Amniotic epithelial cell (primary cell): ENCODE measurements around the gene ZMYND19.
"Not testable (repeated sequence)": the region's sequence is repeated elsewhere in the genome, so short reads cannot be mapped to it uniquely, and the experiment has no call there.

Experiments
- DNase-seq: peaks from one replicate; pipeline ENCODE4 v3.0.0-alpha.2; 2010; ENCODE audit warnings: low read depth

The ZMYND19 gene

GRCh38 chr9:137614631-137615386 is 24.5 kb upstream of the ZMYND19 start:
- no peak for DNase-seq

DNA sequence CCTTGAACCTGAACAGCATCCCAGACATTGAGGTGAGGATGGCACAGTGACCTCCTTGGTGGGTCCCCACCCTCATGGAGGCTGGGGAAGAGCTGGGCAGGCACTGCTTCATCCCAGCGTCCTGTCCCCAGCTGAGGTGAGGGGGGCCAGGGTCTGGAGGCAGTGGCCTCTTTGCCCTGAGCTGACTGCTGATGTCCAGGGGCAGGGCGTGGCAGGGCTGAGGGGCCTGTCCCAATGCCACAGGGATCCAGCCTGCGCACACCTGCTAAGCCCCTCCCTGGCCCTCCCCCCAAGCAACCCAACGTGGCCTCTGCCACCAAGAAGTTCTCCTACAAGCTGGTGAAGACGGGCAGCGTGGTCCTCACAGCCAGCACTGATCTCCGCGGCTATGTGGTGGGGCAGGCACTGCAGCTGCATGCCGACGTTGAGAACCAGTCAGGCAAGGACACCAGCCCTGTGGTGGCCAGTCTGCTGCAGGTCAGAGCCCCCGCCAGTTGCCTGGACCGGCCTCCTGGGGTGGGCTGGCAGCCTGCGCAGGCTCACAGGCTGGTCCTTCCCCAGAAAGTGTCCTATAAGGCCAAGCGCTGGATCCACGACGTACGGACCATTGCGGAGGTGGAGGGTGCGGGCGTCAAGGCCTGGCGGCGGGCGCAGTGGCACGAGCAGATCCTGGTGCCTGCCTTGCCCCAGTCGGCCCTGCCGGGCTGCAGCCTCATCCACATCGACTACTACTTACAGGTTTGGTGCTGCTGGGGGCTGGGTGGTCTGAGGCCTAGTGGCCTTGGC is 23.6 kb upstream of the ZMYND19 start:
- DNase-seq = no peak

DNA sequence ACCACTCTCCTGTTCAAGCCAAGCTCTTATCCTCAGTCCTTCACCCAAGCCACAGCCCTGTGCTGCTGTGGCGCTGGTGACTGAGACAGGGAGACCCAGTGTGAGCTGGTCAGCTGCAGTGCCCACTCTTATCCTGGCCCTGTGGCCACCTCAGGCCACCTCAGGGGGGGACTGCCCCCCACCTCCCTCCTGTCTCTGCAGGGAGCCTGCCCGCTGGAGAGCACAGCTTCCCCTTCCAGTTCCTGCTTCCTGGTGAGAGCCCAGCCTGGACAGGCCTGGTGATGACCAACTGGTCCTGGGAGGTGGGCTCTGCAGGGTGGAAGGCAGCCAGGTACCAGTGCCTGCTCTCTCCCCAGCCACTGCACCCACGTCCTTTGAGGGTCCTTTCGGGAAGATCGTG is 22.9 kb upstream of the ZMYND19 start:
- no peak for DNase-seq

DNA sequence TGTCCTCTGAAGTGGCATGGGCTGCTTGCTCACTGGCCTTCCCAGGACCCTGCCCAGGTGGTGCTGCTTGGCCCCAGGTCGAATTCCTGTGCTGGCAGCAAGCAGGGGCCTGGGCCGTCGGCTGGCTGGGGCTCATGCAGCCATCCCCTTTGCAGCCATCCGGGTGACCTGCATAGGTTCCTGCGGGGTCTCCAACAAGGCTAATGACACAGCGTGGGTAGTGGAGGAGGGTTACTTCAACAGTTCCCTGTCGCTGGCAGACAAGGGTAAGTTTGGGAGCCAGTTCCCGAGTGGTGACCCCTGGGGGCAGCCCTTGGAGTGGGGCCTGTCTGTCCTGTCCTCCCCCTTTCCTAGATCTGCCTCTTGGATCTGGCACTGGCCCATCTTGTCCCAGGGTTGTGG is 22.4 kb upstream of the ZMYND19 start:
- DNase-seq = no peak

GRCh38 chr9:137611623-137612609 is 21.6 kb upstream of the ZMYND19 start:
- peak; percentile 78 for DNase-seq

- DNase-seq = no peak
Measured at GRCh38 chr9:137610944-137611343, 20.6 kb upstream of the ZMYND19 start.

DNA sequence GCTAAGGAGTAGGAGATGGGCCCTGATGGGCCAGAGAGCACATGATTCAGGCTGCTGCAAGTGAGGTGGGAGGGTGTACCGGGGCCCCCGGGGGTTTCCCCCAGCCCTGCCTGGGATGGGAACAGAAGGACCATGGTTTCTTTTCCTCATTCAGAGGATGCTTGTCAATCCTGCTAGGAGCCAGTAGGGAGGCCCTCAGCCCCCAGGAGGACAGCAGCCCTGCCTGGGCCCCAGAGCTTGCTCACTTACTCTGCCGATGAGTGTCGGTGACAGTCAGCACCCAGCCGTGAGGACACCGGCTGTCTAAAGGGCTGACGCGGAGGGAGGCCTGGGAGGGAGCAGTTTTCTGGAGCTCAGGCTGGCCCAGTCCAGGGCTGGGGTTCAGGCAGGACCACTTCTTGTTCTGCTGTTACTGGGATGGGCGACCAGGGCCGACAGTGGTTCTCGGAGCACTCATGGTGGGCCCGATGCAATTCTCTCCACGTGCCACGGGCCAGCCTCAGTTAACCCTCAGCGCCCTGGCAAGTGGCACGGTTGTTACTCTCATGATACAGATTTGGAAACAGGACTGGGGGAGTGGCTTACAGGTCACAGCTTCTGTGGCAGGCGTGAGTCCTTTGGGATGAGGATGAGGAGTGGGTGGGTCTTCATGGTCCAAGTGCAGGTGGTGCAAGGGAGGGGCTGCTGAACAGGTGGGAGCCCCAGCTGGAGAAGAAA is 17.0 kb upstream of the ZMYND19 start:
- DNase-seq = no peak

DNA sequence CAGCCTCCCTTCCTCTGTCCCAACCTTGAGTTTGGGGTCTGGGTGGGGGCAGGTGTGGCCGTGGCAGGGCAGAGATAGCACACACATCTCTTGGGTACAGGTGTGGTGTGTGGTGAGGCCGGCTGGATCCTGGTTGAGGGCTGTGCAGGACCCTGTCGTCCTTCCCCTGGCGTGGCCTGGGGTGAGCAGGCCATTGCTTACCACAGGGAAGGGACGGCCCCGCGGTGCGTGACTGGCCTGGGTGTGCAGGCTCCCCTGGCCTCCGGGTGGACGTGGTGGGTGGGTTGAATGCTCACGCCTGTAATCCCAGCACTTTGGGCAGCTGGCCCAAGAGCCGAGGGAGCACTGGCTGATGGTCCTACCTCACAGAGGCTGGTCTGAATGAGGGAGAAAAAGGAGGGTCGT is 16.4 kb upstream of the ZMYND19 start:
- no peak for DNase-seq

DNA sequence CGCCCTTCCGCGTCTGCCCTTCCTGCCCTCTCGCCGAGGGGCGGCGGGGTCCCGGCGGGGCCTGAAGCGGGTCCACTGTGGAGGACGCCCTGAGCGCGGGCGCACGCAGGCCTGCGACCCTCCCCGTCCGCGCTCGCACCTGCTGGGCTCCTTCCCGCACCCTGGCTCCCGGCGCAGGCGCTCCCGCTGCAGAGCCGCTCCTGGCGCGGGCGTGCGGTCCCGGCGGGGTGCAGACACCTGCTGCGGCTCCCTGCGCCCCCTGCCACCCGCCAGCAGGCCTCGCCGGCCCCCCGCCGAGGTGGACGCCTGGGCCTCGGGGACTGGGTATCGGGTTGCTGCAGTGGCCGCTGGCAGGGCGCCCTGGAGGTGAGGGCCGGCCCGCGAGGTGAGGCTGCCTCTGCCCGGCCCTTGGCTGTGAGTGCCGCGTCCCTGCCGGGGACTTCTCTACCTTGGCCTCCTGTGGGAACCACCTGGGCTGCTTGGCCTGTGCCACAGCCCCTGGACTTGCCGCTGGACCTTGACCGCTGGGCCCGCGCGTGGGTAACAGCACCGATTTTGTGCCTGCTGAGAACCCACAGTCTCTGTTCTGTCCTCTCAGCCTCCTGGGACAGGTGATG is 15.8 kb upstream of the ZMYND19 start:
- DNase-seq = no peak

GRCh38 chr9:137605121-137606004 is 15.1 kb upstream of the ZMYND19 start, which contains the start of gene ARRDC1:
Gene ARRDC1, plus strand, starts transcription at chr9:137605686. Its CDS starts 32 bp downstream, at chr9:137605718.
- DNase-seq = peak; percentile 70

- no peak for DNase-seq
Measured at GRCh38 chr9:137604345-137605086, 14.2 kb upstream of the ZMYND19 start.

DNA sequence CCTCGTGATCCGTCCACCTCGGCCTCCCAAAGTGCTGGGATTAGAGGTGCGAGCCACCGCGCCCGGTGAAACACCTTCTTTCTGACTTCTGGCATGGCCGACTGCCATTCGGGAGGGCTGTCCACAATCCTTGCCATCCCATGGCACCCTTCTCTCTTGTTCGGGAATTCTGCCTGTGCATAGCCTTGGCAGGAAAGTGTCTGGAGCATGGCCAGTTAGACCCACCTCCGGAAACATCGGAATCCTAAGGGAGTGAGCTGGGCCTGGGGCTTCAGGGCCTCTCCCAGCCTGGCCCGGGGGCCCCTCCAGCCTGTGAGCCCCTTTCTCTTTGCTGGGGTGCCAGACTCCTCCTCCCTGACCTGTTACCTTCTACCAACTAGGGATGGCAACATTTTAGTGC is 13.6 kb upstream of the ZMYND19 start:
- no peak for DNase-seq

DNA sequence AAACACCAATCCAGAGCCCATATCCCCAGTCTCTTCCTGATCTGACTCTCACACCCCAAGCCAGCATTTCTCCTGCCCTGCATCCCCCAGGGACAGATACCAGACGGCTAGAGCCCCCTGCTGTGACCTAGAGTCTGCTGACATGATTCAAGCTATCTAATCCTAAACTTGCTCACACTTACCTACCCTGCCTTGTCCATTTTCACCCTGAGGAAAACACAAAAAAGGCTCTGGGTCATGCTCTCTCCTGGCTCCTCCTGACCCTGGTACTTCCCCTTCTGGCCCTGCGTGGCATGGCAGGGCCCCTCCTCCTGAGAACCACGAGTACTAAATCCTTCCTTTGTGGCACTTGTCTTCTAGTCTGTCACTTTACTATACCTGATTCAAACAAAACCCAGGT is 12.3 kb upstream of the ZMYND19 start:
- no peak for DNase-seq

- DNase-seq = no peak
Measured at GRCh38 chr9:137598943-137599342, 8.6 kb upstream of the ZMYND19 start.

DNA sequence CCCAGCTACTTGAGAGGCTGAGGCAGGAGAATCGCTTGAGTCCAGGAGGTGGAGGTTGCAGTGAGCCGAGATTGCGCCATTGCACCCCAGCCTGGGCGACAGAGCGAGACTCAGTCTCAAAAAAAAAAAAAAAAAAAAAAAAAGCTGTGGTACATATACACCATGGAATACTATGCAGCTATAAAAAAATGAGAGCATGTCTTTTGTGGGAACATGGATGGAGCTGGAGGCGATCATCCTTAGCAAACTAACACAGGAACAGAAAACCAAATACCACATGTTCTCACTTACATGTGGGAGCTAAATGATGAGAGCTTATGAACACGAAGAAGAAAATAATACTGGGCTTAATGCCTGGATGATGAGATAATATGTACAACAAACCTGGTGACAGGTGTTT is 6.3 kb upstream of the ZMYND19 start:
- not testable (repeated sequence) for DNase-seq

DNA sequence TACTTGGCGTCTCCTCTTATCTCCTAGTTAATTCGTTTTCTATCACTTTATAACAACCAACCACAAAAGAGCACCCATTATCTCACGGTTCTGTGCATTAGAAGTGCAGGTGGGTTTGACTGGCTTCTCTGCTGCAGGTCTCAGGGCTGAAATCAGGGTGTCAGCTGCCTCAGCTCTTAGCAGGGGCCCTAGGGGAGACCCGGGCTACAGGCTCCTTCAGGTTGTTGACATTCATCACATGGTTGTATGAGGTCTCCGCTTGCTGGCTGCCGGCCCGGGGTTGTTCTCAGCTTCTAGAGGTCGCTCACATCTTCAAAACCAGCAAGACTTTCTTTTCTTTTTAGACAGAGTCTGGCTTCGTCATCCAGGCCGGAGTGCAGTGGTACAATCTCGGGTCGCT is 2.9 kb upstream of the ZMYND19 start:
- DNase-seq = no peak

- DNase-seq = no peak
Measured at GRCh38 chr9:137592767-137593166, 2.5 kb upstream of the ZMYND19 start.

- no peak for DNase-seq
Measured at GRCh38 chr9:137590123-137590468, 216 bp downstream of the ZMYND19 start.

DNA sequence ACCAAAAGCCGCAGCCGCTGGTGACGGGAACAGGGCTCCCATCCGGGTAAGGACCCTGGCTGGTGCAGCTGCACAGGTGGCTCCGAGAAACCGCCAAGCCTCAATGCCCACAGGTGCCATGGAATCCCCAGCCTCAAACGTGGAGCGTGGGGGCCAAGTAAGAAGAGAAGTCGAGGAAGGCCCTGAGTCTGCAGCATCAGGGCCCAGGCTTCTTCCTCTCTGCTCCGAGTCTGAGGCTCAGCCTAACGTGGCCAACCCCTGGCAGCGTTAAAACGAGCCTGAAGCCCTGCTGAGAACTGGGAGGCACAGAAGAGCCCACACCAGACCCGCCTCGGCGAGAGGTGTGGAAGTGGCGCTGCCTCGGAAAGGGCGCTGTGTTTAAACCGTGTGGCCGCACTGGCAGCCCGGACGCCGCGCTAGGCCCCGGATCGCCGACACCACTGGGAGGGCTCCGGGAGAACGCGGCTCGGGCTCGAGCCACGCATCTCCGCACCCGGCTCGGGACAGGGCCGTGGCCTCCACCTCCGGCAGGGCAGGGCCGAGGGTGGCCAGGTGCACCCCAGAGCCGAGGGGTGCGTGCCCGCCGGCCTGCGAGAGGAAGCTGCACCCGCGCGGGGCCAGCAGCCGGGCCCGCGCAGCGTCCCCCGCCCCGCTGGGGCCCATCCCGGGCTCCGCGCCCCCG is 730 bp downstream of the ZMYND19 start:
- DNase-seq = no peak
